Measurements from ENCODE around the gene USP3. TPM values are rescaled to one million over a fixed set of nuclear protein-coding genes. Genes with fewer than 3 reads are reported as not detected.

The USP3 gene
- polyA plus RNA-seq, 1 donor (not counting 4 experiments of a cell fraction or from before 2014, with no cell fraction given), result 16.2 TPM

- dilution Hi-C loops (cut with MboI; ENCODE audit: extremely low pct_ligation_motif_present, low sequenced_read_pairs), result no loop called here
- no peak overlapping the region for H2AFZ ChIP-seq (ENCODE audit: control insufficient read depth, low read length)
- FAIRE-seq, result no peak
- TF ChIP-seq EZH2 (IDR thresholded peaks at IDR 0.05; ENCODE audit: low read length), result no peak
- TF ChIP-seq, protein P1, sequence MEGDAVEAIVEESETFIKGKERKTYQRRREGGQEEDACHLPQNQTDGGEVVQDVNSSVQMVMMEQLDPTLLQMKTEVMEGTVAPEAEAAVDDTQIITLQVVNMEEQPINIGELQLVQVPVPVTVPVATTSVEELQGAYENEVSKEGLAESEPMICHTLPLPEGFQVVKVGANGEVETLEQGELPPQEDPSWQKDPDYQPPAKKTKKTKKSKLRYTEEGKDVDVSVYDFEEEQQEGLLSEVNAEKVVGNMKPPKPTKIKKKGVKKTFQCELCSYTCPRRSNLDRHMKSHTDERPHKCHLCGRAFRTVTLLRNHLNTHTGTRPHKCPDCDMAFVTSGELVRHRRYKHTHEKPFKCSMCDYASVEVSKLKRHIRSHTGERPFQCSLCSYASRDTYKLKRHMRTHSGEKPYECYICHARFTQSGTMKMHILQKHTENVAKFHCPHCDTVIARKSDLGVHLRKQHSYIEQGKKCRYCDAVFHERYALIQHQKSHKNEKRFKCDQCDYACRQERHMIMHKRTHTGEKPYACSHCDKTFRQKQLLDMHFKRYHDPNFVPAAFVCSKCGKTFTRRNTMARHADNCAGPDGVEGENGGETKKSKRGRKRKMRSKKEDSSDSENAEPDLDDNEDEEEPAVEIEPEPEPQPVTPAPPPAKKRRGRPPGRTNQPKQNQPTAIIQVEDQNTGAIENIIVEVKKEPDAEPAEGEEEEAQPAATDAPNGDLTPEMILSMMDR (optimal IDR thresholded peaks at IDR 0.05 in 1 of 3, IDR thresholded peaks at IDR 0.05 in 1 of 3, conservative IDR thresholded peaks at IDR 0.05 in 1 of 3; ENCODE audit: extremely low read depth in 1 of 3, insufficient read depth in 2 of 3, low read length in 3 of 3), result no peak
- no peak overlapping the region for H3K4me3 ChIP-seq (ENCODE audit: control insufficient read depth in 2 of 3, extremely low read depth in 1 of 3, insufficient read depth in 2 of 3, low read depth in 1 of 3, low read length in 3 of 3)
- no peak overlapping the region for H3K27ac ChIP-seq (ENCODE audit: control insufficient read depth, insufficient read depth, low read length)
- H3K9ac ChIP-seq (ENCODE audit: control insufficient read depth, extremely low read depth, insufficient read depth, low read length), result no peak overlapping the region
- H3K9me1 ChIP-seq (ENCODE audit: control insufficient read depth, extremely low read depth, insufficient read depth, low read length), result no peaks in the 10 kb centered on the region
- H3K4me1 ChIP-seq (ENCODE audit: control insufficient read depth, extremely low read depth, insufficient read depth, low read length), result no peaks in the 10 kb centered on the region
- H3K79me2 ChIP-seq (ENCODE audit: control insufficient read depth, insufficient read depth, low read length), result peaks cover 62% of the 10 kb centered on the region
- no peak overlapping the region for H3K4me2 ChIP-seq (ENCODE audit: control insufficient read depth, extremely low read depth, insufficient read depth, low read depth, low read length)
- no peak for DNase-seq (ENCODE audit: low read depth, low spot score)
- no peaks in the 10 kb centered on the region for H3K36me3 ChIP-seq (ENCODE audit: control insufficient read depth in 2 of 2, extremely low read depth in 1 of 2, insufficient read depth in 2 of 2, low read length in 2 of 2)
- H3K27me3 ChIP-seq (ENCODE audit: control insufficient read depth, extremely low read depth, insufficient read depth, low read length), result no peaks in the 10 kb centered on the region
- H4K20me1 ChIP-seq (ENCODE audit: control insufficient read depth, extremely low read depth, insufficient read depth, low read length), result peaks cover 5% of the 10 kb centered on the region
- H3K9me3 ChIP-seq (ENCODE audit: control insufficient read depth, low read depth, low read length), result no peaks in the 10 kb centered on the region
Measured at GRCh38 chr15:63530752-63531299, 26.4 kb downstream of the USP3 start.

DNA sequence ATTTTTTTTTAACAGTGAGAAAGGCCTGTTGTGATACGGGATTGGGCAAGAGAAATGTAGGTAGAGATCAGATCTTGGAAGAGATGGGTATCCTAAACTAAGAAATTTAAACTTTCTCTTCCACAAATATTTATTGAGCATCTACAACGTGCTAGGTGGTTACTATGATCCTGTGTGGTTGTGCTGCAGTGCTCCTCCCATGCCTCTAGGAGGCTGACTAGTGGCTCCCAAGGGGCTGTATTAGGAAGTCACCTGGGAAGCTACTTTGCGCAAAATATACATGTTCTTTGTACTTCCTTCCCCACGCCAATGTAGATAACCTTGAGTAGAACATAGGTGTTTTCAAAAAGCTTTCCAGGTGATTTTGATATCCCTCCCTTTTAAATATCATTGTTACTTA lies 27.2 kb downstream of the USP3 start:
- FAIRE-seq, result no peak
- TF ChIP-seq, protein P1 (optimal IDR thresholded peaks at IDR 0.05 in 1 of 3, IDR thresholded peaks at IDR 0.05 in 1 of 3, conservative IDR thresholded peaks at IDR 0.05 in 1 of 3; ENCODE audit: extremely low read depth in 1 of 3, insufficient read depth in 2 of 3, low read length in 3 of 3), result peak; percentile 35 to 47 (median 37)
- no peak for TF ChIP-seq EZH2 (IDR thresholded peaks at IDR 0.05; ENCODE audit: low read length)

More for the DNA sequence above, 27.2 kb downstream of the USP3 start:
- H3K9me3 ChIP-seq (ENCODE audit: control insufficient read depth, low read depth, low read length), result no peaks in the 10 kb centered on the region
- H3K4me3 ChIP-seq (ENCODE audit: control insufficient read depth in 2 of 3, extremely low read depth in 1 of 3, insufficient read depth in 2 of 3, low read depth in 1 of 3, low read length in 3 of 3), result no peak overlapping the region
- no peaks in the 10 kb centered on the region for H3K36me3 ChIP-seq (ENCODE audit: control insufficient read depth in 2 of 2, extremely low read depth in 1 of 2, insufficient read depth in 2 of 2, low read length in 2 of 2)
- H3K9ac ChIP-seq (ENCODE audit: control insufficient read depth, extremely low read depth, insufficient read depth, low read length), result no peak overlapping the region
- H3K9me1 ChIP-seq (ENCODE audit: control insufficient read depth, extremely low read depth, insufficient read depth, low read length), result no peaks in the 10 kb centered on the region
- no peak for DNase-seq (ENCODE audit: low read depth, low spot score)
- peaks cover 57% of the 10 kb centered on the region for H3K79me2 ChIP-seq (ENCODE audit: control insufficient read depth, insufficient read depth, low read length)
- H3K27me3 ChIP-seq (ENCODE audit: control insufficient read depth, extremely low read depth, insufficient read depth, low read length), result no peaks in the 10 kb centered on the region
- no peaks in the 10 kb centered on the region for H3K4me1 ChIP-seq (ENCODE audit: control insufficient read depth, extremely low read depth, insufficient read depth, low read length)
- peaks cover 5% of the 10 kb centered on the region for H4K20me1 ChIP-seq (ENCODE audit: control insufficient read depth, extremely low read depth, insufficient read depth, low read length)
- no peak overlapping the region for H3K4me2 ChIP-seq (ENCODE audit: control insufficient read depth, extremely low read depth, insufficient read depth, low read depth, low read length)
- H3K27ac ChIP-seq (ENCODE audit: control insufficient read depth, insufficient read depth, low read length), result no peak overlapping the region
- dilution Hi-C loops (cut with MboI; ENCODE audit: extremely low pct_ligation_motif_present, low sequenced_read_pairs), result no loop called here
- H2AFZ ChIP-seq (ENCODE audit: control insufficient read depth, low read length), result no peak overlapping the region

Measured in keratinocyte (primary cell).